GM21528 (cell line): ENCODE data around the gene ZNF256.

Source experiments
- ATAC-seq: cut with Tn5 transposase; IDR thresholded peaks from one replicate; pipeline ENCODE4 v1.9.1; 2021; ENCODE audit warnings: mild to moderate bottlenecking, moderate library complexity; ENCODE audit not compliant: unreplicated experiment, low FRiP score

ZNF256 gene

DNA sequence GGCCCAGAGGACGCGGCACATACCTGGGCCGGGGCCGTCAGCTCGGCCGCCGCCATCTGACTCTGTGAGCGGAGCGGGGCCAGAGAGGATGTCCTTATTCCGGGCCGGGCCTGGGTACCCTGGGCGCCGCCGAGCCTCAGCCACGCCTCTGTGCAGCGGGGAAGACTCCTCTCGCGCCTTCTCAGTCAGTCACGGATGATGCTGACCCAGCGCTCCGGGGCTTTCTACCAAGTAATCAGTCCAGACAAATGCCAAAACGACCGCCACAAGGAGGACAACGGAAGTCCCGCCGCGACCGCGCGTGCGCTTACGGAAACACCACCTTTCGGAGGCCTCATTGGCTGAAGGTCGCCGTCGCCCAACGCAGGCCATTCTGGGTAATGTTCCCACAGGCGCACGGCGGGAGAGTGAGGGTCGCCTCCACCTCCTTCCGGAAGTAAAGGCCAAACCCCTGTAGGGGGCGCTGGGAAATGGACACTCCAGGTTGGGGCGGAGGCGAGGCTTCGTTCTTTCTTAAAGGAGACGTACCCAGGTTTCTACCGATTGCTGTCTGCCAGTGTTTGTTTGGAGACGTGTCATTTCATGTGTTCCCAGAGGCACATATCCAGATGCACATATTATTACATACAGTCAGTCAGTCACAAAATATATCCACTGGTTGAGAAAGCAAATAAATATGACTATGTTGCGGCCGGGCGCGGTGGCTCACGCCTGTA, at the start of gene ZNF256:
Gene ZNF256 (minus strand): TSS at position 288 of the 716 bp plus-strand sequence. CDS start 232 bp downstream, at position 56.
- ATAC-seq: peak; percentile 85

DNA sequence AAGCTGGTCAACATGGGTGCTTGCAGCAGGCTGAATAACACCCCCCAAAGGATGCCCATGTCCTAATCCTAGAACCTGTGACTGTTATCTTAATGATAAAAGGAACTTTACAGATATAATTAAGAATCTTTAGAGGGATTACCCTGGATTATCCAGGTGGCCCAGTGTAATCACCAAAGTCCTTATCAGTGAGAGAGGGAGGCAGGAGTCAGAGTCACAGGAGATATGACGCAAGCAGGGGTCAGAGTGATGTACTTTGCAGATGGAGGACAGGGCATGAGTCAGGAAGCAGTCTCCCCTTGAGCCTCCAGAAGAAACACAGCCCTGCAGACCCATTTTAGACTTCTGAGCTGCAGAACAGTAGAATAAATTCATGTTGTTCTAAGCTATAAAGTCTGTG, 45.3 kb upstream of the ZNF256 start:
- no peak for ATAC-seq

DNA sequence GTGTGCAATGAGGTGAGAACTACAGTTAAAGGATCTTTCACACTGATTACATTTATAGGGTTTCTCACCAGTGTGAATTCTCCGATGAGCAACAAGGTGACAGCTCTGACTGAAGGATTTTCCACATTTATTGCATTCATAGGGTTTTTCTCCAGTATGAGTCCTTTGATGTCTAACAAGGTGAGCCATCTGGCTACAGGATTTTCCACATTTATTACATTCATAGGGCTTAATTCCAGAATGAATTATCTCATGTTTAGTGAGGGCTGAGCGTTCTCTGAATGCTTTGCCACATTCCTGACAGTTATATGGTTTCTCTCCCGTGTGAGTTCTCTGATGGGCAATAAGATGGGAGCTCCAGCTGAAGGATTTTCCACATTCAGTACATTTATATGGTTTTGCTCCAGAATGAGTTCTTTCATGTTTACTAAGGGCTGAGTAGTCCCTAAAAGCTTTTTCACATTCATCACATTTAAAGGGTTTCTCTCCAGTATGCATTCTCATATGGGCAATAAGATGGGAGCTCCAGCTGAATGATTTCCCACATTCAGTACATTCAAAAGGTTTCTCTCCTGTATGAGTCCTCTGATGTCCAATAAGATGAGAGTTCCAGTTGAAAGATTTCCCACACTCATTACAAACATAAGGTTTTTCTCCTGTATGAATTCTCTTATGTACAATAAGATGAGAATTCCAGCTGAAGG, 31.2 kb upstream of the ZNF256 start:
- no peak for ATAC-seq

DNA sequence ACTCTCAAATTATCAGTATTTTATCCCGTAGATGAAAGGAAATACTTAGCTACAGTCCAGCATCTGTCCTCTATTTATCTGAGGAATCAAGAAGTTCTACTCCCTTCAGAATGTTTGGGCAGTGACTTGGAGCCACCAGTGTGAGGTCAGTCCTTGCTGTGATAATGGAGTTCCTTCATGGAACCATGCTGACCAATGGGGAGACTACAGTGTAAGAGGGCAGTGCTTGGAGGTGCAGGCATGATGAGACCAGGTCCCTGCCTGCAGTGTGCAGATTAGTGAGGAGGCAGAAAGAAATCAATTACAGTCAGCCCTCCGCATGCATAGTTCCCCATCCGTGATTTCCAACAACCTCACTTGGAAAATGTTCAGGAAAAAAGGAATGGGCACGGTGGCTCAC, 26.9 kb upstream of the ZNF256 start, which contains the start of gene C19orf18:
Gene C19orf18 (minus strand): TSS at position 101 of the 400 bp plus-strand sequence. CDS start 102 bp downstream, outside the sequence.
- ATAC-seq: no peak

DNA sequence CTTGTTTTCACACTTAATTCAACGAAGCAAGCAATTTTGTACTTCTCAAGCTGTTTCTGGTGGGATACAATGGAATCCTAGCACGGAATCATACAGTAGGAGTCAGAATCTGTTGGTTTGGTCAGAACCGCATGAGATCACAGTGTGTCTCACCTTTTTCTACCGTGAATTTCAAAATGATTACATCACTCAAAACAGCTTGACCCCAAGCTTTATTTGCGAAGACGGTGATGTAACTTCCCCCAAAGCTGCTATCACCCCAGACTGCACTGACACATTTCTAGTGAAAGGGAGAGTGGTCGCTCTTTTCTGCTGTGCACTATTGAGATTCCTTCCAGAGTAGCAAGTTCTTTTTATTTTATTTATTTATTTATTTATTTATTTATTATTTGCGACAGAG, 17.3 kb upstream of the ZNF256 start:
- no peak for ATAC-seq

DNA sequence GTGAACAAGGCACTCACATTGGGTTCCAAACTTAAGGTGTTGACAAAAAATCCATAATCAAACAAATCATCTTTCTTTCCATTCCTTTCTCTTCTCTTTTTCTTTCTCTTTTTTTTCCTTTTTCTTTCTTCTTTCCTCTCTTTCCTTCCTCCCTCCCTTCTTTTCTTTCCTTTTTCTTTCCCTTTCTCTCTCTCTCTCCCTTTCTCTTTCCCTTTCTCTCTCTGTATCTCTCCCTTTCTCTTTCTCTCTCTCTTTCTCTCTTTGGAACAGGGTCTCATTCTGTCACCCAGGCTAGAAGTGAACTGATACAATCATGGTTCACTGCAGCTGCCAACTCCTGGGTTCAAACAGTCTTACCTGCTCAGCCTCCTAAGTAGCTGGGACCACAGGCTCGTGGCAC, 14.3 kb upstream of the ZNF256 start:
- ATAC-seq: no peak

DNA sequence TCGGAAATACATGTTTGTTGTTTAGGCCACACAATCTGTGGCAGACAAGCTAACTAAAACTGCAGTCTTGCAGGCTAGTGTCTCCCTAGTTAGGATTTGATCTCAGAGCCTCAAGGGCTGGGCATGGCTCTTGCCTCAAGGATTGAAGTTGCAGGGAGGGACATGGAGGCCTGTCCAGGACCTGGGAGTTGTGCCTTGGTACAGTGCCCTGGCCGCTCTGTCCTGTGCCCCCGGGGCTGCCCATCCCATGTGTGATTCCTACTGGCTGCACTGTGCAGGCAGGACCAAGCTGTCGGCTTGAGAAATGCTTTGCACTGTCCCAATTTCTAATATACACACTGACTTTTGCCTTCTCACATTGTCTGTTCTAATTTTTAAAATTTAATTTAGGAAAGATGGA, 7.5 kb upstream of the ZNF256 start:
- ATAC-seq: no peak

DNA sequence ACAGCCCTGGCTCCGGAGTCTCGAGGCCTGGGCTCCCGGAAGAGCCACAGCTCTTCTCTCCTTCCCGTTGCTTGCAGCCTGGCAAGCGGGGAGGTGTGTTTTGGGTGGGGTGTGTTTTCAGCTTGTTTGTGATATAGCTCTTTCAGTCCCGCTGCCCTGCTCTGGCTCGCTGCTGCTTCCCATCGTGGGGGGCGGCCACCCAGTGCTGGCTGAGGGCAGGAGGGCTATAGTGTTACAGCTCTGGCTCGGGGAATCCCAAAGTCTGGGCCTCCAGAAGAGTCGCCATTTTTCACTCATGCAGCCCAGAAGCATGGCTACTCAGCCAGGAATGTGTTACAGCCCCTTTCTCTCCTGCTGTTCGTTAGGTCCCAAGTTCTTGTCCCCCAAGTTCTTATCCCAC, 2.2 kb upstream of the ZNF256 start:
- ATAC-seq: no peak

DNA sequence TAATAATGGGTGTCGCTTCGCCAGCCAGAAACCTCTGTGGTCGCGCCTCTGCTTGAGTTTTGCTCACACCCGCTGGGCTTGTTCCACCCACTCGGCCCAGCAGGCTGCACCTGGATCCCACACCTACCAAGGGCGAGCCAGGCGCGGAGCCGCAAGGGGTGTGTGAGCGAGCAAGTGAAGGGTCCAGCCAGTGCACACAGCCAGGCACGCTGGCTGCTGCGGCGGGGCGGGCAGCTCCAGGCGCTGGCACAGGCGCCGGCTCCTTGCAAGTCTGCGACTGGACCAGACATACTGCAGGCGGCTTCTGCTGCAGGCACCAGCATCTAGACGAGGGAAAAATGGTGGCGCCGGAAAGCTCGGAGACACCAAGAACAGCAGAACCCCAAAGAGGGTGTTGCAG, 1.8 kb upstream of the ZNF256 start:
- ATAC-seq: no peak

DNA sequence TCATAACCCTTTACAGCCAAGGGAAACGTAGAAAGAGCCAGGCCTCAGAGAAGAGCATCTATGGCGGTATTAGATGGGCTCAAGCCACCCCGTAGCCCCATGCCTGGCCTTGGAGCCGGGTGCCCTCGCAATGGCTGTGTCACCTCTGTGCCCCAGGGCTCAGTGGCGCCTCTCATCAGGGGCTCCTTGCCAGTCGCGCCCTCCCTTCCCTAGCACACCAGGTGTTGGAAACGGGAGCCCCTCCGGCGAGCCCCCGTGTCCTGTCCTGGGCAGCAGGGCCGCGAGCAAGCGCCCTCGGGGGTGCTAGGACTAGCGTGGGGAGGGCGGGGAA, 453 bp downstream of the ZNF256 start:
- ATAC-seq: peak; percentile 5

DNA sequence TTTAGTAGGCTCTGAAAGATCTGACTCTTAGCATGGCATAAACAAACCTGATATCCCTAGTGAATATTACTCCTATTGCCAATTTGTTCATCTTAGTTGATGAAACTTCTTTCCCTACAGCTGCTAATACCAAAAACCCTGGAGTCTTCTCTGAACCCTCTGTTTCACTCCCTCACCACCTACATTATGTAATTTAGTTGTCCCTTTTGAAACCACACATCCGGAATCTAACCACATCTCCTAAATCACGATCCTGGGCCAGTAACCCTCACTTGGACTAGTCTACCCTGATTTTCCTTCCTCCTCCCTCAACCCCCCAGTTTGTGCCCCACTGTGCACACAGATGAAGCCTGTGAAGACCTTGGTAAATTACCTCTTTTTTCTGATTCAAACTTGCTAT, 1.2 kb downstream of the ZNF256 start:
- no peak for ATAC-seq

DNA sequence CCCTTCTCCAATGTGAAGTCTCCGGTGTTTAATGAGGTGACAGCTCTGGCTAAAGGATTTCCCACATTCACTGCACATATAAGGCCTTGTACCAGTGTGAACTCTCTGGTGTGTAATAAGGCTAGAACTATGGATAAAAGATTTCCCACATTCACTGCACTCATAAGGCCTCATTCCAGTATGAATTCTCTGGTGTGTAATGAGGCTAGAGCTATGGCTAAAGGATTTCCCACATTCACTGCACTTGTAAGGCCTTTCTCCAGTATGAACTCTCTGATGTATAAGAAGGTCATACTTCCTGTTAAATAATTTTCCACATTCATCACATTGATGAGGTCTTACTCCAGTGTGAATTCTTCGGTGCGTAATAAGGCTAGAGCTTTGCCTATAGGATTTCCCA, 5.9 kb downstream of the ZNF256 start:
- no peak for ATAC-seq

DNA sequence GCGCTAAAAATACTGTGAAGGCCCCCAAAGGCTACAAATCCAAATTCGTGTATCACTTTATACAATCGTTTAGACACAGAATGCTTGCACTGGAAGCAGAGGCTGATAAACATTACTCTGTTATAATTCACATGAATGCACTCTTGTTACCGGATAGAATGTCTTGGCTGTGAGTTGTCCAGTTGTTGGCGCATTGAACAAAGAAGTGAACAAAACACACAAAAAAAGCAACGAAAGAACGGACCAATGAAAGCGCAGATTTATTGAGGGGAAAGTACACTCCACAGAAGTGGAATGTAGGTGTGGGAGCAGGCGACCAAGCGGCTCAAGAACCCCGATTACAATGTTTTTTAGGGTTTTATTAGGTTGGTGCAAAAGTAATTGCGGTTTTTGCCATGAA, 11.8 kb downstream of the ZNF256 start:
- ATAC-seq: no peak

DNA sequence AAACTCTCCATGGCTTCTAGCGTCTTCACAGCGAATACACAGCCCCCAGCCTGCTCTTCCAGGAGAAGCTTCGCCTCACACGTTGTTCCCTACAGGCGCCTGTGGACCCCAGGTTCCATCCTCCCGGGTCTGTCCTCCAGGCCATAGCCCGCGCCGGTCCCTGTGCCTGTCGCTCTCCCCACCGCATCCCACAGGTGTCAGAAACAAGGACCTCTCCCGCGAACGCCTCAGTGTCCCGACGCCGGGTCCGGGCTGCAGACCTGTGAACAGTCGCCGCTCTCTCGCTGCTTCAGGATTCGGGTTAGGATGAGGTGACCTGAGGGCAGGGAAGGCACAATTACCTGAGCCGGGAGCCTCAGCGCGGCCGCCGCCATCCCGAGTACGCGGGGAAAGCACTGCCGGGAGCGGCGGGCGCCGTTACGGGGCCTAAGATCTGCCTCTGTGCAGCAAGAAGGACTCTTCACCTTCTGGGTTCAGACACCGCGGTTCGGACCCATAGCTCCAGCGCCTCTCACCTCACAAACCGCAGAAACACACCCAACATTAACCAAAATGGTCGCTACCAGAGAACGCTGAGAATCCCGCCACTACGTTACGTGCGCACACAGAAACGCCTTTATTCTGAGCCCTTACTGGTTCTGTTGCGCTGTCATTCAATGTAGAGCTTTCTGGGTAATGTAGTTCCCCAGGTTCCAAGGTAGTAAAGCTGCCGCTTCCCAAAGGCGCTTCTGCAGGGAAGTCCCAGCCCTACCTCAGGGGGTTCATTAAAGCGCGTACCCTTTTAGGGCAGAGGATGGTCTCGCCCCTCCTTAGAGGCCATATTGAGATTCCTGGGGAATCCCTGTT, 12.5 kb downstream of the ZNF256 start, which contains the start of gene ZNF418:
Gene ZNF418 (minus strand): TSS at position 583 of the 846 bp plus-strand sequence. CDS start 1,580 bp downstream, outside the sequence.
- ATAC-seq: no peak

DNA sequence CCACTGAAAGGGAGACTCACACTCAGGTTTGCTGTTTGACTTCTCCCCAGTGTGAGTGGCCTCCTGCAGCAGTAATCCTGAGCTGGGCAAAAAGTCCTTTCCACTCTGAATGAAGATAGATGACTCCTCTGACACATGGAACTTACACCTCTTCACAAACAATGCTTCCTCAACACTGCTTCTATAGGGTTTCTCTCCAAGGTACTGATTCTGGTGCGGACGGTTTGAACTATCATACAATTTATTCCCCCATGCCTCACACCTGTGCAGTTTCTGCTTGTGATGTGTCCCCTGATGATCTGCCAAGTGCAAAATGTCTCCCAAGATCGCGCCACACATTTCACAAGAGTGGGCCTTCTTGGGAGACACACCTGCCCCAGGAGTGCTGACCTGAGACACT, 19.9 kb downstream of the ZNF256 start:
- ATAC-seq: no peak

DNA sequence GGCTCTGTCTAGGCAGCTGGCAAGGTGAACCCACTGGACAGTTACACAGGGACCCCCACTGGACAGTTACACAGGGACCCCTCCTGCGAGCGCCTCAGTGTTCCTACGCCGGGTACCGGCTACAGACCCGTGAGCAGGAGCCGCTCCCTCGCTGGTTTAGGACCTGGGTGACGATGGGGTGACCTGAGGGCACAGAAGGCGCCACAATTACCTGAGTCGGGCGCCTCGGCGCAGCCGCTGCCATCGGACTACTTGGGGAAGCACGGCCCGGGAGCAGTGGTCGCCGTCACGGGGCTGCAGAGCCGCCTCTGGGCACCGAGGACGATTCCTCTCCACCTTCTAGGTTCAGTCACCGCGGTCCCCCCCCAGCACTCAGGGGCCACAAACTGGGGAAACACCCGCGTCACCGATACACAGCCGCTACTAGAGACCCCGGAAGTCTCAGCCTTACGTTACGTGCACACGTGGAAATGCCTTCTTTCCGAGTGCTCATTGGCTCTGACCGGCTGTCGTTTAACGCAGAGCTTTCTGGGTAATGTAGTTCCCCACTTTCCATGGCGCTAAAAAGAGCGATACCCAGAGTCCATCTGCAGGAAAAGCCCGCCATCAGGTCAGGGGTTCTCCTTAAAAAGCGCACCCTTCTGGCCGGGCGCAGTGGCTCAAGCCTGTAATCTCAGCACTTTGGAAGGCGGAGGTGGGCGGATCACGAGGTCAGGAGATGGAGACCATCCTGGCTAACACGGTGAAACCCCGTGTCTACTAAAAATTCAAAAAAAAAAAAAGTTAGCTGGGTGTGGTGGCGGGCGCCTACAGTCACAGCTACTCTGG, 31.1 kb downstream of the ZNF256 start, which contains the start of gene ZNF417:
Gene ZNF417 (minus strand): TSS at position 425 of the 828 bp plus-strand sequence. CDS start 181 bp downstream, at position 244.
- ATAC-seq: peak; percentile 96

DNA sequence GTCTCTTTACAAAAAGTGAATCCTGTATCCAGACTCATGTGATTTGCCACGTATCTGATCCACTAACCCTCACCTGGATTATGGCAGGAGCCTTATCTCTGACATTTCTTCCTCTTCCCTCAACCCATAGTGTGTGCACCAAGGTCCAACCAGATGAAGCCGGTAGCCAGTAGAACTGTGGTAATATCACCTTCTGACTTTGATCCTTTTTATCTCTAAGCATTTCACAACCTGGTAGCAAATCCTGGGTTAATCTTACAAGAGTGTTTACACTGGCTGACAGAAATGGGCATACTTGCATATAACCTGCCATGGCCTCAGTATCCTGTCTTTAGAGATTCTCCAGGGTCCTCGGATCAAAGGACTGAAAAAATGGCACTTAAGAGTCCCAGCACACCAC, 33.0 kb downstream of the ZNF256 start:
- no peak for ATAC-seq

DNA sequence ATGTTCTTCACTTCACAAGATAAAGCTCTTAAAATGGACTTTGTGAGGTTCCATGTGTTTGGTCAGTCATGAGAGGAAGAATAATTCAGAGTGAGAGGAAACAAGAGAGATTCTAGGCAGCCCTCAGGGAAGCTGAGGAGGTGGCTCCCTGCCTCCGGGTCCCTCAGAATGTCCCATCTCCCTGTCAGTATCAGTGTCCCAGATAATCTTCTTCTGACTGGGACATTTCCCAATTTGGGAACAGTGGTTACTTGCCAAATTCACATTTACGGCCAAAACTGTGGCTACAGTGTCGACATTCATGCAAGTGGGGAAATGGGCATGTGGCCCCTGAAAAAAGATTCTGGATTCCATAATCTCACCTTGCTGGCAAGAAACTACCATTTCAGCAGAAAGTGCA, 40.1 kb downstream of the ZNF256 start:
- ATAC-seq: no peak

DNA sequence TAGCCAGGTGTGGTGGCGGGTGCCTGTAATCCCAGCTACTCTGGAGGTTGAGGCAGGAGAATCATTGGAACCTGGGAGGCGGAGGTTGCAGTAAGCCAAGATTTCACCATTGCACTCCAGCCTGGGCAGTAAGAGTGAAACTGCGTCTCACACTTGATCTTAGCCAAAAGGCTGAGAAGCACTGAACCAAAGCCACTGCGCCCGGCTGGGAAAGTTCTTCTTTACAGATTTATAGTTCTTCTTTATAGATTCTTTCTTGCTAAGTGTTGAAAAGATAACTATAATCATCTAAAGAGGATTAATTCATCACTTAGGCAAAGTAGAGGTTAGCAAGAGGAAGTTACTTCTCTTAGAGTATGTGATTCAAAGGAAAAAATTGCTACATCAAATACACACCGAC, 42.2 kb downstream of the ZNF256 start:
- ATAC-seq: no peak

DNA sequence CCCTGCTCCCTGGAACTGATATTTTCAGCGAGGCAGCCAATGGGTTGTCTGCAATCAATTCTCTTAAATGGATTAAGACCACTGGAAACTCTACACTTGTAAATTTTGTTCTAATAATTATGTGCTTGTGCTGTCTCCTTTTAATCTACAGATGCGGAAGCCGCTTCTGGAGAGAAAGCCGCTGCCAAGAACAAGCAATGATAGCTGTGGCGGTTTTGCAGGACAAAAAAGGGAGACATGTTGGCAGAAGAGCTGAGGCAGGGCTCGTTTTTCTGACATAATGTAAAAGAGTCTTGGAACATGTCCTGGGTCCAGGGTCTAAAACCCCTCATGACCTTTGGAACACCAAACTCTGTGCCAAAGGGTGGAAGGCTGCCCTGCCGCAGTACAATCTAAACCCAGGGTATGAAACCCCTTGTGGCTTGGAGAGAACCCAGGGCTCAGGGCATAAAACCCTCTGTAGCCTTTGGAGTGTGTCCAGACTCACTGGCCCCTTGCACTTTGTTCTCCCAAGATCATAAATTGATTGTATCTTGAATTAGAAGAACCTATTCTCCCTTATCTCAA, 43.8 kb downstream of the ZNF256 start:
- no peak for ATAC-seq
